Measurements from ENCODE around the gene ANKRD13C.
A peak's percentile ranks its signal among the peaks of the same experiment; 100 is the strongest.
"Not testable (repeated sequence)": the region's sequence is repeated elsewhere in the genome, so short reads cannot be mapped to it uniquely, and the experiment has no call there.

Gene ANKRD13C

DNA sequence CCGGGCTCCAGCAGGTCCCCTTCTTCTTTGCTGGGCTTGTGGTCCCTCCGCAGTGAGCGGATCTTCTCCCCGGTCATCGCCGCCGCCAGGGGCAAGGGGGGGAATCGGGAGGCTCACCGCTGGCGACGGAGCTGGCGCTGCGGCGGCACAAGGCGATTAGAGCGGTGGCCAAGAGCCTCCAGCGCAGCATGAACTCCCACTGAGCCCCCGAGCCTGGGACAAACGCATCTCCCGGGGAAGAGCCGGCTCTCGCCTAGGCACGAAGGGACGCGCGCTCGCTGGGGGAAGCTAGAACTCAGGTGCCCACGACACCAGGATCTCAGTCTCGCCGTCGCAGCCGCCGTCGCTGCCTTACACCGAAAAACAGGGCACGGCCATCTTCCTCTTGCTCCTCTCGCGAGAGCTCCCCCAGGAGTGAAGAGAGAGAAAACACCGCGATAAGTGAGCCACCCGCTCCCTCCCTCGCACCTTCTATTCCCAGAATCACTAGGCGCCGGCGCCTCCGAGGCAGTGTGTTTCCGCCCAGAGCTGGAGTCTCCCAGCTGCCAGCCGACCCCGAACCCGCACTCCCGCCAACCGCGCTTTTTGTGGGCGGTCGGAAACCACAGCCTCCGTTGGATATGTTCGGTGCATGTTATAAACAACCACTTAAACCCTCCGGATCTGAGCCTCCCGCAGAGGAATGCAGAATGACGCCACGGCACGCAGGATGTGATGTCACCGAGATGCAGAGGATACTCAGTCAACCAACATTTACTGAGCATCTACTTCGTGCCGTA lies at the start of gene ANKRD13C:
Gene ANKRD13C (minus strand): TSS at position 391 of the 779 bp plus-strand sequence. CDS start 314 bp downstream, at position 77.
- peak; percentile 45 to 93 (median 87) for DNase-seq

- DNase-seq = no peak
Observed at GRCh38 chr1:70403759-70404158, 49.2 kb upstream of the ANKRD13C start.

- no peak for DNase-seq
Observed at GRCh38 chr1:70401974-70402373, 47.5 kb upstream of the ANKRD13C start.

GRCh38 chr1:70400335-70400734 lies 45.8 kb upstream of the ANKRD13C start:
- DNase-seq = no peak

- no peak for DNase-seq
Observed at GRCh38 chr1:70397013-70397412, 42.5 kb upstream of the ANKRD13C start.

DNA sequence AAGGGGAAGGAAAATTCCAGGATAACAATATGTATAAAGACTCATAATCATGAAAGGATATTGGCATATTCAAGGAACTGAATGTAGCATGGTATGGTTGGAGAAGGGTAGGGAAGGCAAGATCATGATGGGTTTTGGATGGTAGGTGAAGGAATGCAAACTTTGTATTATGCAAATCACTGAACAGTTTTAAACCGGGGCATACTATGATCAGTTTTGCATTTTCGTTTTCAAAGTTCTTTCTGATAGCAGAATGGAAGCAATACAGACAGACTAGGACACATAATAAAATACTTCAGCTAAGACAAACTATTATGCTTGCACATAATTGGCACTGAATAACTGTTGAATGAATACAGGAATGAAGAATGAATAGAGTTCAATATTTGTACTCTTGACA lies 42.1 kb upstream of the ANKRD13C start:
- DNase-seq = no peak

DNA sequence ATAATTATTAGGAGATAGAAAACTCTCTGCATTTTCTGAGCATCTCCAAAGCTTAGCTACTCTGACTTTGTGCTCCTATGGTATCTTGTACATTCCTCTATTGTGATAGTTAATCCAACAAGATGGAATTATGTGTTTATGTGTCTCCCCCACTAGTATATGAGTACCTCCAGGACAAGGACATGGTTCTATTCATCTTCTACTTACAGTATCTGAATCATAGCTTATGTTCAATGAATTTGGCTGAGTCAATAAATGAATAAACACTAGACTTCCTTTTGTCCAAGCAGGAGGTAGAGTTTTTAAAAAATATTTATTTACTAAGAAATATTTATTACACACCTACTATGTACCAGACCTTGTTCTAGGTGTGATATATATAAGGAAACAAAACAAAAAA lies 38.1 kb upstream of the ANKRD13C start:
- DNase-seq = no peak

DNA sequence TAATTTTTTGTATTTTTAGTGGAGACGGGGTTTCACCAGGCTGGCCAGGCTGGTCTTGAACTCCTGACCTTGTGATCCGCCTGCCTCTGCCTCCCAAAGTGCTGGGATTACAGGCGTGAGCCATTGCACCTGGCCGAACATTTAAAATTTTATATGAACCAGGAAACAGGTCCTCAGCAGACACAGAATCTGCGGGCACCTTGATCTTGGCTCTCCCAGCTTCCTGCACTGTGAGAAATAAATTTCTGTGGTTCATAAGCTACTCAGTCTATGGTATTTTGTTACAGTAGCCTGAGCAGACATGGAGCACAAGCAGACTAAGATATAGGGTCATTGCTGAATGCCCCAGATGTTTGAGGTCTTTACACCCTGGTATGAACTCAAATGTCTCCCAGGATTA lies 33.0 kb upstream of the ANKRD13C start:
- no peak for DNase-seq

- DNase-seq = no peak
Observed at GRCh38 chr1:70386121-70386520, 31.6 kb upstream of the ANKRD13C start.

GRCh38 chr1:70385477-70385876 lies 31.0 kb upstream of the ANKRD13C start:
- no peak for DNase-seq

GRCh38 chr1:70384542-70384941 lies 30.0 kb upstream of the ANKRD13C start:
- DNase-seq = no peak

DNA sequence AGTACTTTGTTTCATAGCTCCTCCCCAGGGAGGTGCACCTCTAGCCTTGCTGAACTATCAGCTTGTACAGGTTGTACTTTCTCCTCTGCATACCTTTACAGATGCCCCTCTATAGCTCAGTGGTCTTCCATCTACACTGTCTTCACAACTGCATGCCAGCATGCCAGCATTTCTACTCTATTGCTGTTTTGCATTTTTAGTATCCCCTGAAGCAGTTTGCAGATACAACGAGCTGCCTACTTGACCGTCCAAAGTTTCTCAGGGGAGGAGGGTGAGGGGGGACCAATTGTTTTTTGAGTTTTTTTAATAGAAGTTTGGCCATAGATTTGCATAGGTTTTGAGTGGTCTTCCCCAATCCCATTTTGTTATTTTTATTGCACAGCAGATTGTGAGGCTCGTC lies 29.0 kb upstream of the ANKRD13C start:
- no peak for DNase-seq

DNA sequence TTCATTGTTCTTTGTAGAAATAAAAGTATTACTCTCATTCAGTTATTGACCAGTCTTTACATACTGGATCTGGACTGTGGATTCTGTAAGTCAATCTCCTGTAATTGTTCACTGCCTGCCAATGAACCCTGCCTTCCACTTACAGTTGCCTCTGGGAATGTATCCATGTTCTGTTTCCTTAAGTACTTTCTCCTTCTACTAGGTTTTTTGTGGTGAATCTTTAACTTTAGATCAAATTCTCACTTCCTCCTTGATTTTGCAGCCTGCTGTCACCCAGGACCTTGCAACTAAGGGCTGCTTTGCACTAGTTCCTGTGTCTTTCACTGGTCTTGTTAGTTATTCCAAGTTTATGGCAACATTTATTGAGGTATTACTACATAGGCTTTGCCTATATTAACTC lies 28.2 kb upstream of the ANKRD13C start:
- DNase-seq = no peak

DNA sequence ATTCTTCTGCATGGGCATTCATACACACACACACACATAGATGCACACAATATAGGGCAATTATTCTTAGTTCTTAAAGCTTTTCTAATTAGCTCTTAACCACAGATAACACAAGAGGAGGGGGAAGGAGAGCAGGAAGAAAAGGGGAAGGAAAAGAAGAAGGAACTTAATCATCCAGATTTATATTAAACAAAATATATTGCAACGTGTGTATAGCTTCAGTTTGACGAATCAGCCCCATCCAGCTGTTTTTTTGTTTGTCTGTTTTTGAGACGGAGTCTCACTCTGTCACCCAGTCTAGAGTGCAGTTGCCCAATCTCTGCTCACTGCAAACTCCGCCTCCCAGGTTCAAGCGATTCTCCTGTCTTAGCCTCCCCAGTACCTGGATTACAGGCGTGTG lies 21.7 kb upstream of the ANKRD13C start:
- no peak for DNase-seq

GRCh38 chr1:70373580-70373979 lies 19.1 kb upstream of the ANKRD13C start:
- not testable (repeated sequence) for DNase-seq

DNA sequence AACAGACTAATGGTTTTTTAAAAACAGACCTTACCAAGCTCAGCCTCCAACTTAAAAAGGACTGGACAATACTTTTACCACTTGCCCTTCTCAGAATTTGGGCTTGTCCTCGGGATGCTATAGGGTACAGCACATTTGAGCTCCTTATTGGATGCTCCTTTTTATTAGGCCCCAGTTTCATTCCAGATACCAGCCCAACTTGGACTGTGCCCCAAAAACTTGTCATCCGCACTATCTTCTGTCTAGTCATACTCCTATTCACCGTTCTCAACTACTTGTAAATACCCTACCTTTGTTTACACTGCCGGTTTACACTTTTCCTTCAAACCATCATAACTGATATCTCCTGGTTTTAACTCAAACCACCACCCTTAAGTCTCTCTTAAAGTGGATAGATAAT lies 17.9 kb upstream of the ANKRD13C start:
- no peak for DNase-seq

DNA sequence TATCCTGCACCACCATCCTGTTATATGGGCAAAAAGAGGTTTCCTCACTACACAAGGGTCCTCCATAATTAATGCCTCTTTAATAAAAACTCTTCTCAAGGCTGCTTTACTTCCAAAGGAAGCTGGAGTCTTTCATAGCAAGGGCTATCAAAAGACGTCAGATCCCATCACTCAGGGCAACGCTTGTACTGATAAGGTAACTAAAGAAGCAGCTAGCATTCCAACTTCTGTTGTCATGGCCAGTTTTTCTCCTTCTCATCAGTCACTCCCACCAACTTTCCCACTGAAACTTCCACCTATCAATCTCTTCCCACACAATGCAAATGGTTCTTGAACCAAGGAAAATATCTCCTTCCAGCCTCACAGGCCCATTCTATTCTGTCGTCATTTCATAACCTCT lies 17.1 kb upstream of the ANKRD13C start:
- DNase-seq = not testable (repeated sequence)

DNA sequence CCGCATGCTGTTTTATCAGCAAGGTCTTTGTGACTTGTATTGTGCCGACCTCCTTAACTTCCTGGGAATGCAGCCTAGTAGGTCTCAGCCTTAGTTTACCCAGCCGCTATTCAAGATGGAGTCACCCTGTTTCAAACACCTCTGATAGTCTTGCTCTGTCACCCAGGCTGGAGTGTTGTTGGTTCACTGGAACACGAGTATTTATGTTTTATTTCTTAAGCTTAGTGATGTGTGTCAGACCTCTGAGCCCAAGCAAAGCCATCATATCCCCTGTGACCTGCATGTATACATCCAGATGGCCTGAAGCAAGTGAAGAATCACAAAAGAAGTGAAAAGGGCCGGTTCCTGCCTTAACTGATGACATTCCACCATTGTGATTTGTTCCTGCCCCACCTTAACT lies 12.9 kb upstream of the ANKRD13C start:
- DNase-seq = not testable (repeated sequence)

DNA sequence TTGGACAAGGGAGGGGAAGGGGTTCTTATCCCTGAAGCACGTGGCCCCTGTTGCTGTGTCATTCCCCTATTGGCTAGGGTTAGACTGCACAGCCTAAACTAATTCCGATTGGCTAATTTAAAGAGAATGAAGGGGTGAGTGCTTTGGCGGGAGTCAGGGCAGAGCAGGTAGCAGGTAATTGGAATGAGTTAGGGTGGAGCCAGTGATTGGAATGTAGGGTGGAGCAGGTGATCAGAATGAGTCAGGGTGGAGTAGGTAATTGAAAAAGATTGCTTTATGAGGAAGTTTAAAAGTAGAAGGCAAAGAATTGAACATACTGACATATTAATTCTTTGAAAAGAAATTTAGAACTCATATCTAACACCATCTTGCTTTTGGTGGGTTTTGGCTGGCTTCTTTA lies 12.5 kb upstream of the ANKRD13C start:
- not testable (repeated sequence) for DNase-seq

- not testable (repeated sequence) for DNase-seq
Observed at GRCh38 chr1:70366425-70366952, 12.0 kb upstream of the ANKRD13C start.

GRCh38 chr1:70364439-70364838 lies 9.9 kb upstream of the ANKRD13C start:
- DNase-seq = no peak

DNA sequence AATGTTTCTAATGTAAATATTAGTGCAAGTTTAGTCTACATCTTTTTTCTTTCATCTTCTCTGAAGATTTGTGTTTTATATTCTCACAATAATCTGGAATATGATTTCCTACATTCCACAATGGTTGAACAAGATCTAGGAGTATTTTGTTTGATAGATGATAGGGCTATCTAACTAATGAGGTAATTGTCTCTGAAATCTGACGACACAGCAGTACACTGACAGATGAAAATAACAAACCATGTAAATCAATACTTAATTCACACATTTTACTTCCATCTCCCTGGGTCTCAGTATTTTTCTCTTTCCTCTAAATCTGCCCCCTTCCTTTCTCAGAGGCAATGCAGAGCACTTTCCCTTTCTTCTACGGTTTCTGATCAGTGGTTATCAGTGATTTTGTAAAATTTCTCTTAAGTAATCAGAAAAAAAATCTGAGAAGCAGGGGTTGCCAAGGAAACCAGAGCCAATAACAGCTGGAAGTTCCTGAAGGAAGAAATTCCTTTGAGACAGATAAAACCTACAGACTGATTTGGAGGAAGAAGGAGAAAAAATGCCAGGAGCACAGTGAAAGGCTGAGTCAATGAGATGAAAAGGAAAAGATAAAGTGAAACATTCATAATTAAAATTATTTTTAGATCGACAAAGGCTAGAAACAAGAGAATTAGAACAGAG lies 7.3 kb upstream of the ANKRD13C start:
- DNase-seq = no peak

DNA sequence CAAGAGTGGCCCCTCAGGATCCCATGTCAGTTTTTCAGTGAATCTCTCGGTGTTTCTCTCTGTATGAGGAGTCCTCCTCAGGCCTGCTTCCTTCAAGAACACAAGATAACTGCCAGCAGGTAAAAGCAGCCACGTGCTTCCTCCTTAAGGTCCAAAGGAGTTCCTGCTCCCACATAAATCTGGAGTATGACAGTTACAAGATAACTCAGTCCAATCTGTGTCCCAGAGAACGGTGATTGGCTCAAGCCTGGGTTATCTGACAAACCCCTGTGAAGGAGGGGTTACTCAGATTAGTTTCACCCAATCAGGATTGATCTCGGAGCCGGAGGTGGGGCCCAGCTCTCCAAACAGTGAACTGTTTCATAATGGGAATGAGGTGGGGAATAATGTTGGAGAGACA lies 5.8 kb upstream of the ANKRD13C start:
- DNase-seq = no peak

Measured in amygdala (tissue), 56 donors.